OCI-LY3 (cell line): Measurements from ENCODE around the gene ZMYM3.

ENCODE experiments used
- EZH2phosphoT487 ChIP-seq: fragments of 200-600 bp; shearing (Covaris generic); IDR thresholded peaks from 2 replicates; pipeline ENCODE4 v1.6.1; 2018; ENCODE audit warnings: antibody characterized with exemption, mixed run types, low read depth
- TF ChIP-seq, protein P1 (sequence below): fragments of 200-600, 300-600 bp; sonication (generic); IDR thresholded peaks from 2 replicates; pipeline ENCODE4 v1.5.1; 2014; ENCODE audit warnings: antibody characterized with exemption, low read length, low read depth

GRCh38 chrX:71191248-71191647 is 62.7 kb downstream of the ZMYM3 start:
- TF ChIP-seq, protein P1, sequence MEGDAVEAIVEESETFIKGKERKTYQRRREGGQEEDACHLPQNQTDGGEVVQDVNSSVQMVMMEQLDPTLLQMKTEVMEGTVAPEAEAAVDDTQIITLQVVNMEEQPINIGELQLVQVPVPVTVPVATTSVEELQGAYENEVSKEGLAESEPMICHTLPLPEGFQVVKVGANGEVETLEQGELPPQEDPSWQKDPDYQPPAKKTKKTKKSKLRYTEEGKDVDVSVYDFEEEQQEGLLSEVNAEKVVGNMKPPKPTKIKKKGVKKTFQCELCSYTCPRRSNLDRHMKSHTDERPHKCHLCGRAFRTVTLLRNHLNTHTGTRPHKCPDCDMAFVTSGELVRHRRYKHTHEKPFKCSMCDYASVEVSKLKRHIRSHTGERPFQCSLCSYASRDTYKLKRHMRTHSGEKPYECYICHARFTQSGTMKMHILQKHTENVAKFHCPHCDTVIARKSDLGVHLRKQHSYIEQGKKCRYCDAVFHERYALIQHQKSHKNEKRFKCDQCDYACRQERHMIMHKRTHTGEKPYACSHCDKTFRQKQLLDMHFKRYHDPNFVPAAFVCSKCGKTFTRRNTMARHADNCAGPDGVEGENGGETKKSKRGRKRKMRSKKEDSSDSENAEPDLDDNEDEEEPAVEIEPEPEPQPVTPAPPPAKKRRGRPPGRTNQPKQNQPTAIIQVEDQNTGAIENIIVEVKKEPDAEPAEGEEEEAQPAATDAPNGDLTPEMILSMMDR = no peak
- no peak for TF ChIP-seq EZH2phosphoT487
